Measurements from ENCODE around the gene MEGF11. TPM values are rescaled to one million over a fixed set of nuclear protein-coding genes. Genes with fewer than 3 reads are reported as not detected.

Gene MEGF11
- total RNA-seq, 3 donors from 2014 or later = not detected

DNA sequence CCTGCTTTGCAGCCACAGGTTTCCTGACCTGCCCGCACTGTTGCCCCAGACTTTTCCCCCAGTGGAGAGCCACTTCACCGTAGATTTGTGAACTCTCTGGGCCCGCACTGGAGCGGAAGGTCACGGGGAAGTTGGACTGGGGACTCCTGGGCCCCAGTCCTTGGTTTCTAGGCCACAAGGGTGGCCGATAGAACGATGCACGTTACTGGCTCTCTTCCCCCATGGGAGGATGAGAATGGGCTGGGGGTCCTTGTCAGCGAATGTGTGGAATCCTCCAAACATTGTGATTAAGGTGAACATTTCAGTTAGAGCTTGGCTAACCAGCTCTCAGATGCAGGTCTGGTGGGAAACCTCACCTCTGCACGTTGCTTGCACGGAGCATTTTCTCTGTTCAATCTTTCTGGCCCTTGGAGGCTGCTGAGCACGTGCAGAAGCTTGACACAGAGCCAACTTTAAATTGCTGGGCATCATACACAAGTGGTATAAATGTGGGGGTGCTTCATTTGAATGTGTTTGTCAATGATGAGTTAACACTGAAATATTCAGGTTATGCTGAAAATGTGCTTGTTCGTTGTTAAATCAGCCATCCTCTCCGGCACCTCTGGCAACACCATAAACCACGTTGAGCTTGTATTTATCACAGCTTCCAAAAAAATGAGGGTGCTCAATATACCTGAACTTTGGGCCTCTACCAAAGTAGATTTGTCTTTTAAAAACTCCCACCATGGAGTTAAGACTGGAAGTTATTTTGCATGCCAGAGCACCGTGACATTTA is 40.8 kb upstream of the MEGF11 start:
- no peak for DNase-seq (ENCODE audit: low spot score in 2 of 2)
- H3K4me1 ChIP-seq = peaks cover 0 to 7% of the 10 kb centered on the region in 2 donors
- H3K4me3 ChIP-seq = peak overlapping the region; percentile 65 to 91 (median 76)
- peak overlapping the region; percentile 90 to 94 for H3K27ac ChIP-seq
- no peaks in the 10 kb centered on the region for H3K9me3 ChIP-seq
- H3K27me3 ChIP-seq = no peaks in the 10 kb centered on the region
- no peak for TF ChIP-seq POLR2AphosphoS5 (IDR thresholded peaks at IDR 0.05)
- TF ChIP-seq, protein P1, sequence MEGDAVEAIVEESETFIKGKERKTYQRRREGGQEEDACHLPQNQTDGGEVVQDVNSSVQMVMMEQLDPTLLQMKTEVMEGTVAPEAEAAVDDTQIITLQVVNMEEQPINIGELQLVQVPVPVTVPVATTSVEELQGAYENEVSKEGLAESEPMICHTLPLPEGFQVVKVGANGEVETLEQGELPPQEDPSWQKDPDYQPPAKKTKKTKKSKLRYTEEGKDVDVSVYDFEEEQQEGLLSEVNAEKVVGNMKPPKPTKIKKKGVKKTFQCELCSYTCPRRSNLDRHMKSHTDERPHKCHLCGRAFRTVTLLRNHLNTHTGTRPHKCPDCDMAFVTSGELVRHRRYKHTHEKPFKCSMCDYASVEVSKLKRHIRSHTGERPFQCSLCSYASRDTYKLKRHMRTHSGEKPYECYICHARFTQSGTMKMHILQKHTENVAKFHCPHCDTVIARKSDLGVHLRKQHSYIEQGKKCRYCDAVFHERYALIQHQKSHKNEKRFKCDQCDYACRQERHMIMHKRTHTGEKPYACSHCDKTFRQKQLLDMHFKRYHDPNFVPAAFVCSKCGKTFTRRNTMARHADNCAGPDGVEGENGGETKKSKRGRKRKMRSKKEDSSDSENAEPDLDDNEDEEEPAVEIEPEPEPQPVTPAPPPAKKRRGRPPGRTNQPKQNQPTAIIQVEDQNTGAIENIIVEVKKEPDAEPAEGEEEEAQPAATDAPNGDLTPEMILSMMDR (IDR thresholded peaks at IDR 0.05) = no peak
- TF ChIP-seq POLR2A (IDR thresholded peaks at IDR 0.05) = no peak
- intact Hi-C loops (cut with DNase I; ENCODE audit: low total_unique reads) = no loop called here
- no peaks in the 10 kb centered on the region for H3K36me3 ChIP-seq

GRCh38 chr15:66293419-66294156 is 40.0 kb upstream of the MEGF11 start, which contains the start of gene DIS3L:
DIS3L (plus strand) TSS chr15:66293568; CDS start chr15:66293597, 29 bp downstream.
- H3K27ac ChIP-seq = peak within 1 kb of the TSS; percentile 90 to 94
- peak within 1 kb of the TSS; percentile 65 to 91 (median 76) for H3K4me3 ChIP-seq
- H3K4me1 ChIP-seq = peaks cover 0 to 7% of the 10 kb centered on the region in 2 donors
- intact Hi-C loops (cut with DNase I; ENCODE audit: low total_unique reads) = no loop called here
- no peak for DNase-seq (ENCODE audit: low spot score in 2 of 2)
- no peaks in the 10 kb centered on the region for H3K9me3 ChIP-seq
- TF ChIP-seq POLR2AphosphoS5 (IDR thresholded peaks at IDR 0.05) = no peak
- TF ChIP-seq, protein P1 (IDR thresholded peaks at IDR 0.05) = no peak
- TF ChIP-seq POLR2A (IDR thresholded peaks at IDR 0.05) = no peak
- H3K27me3 ChIP-seq = no peaks in the 10 kb centered on the region
- no peaks in the 10 kb centered on the region for H3K36me3 ChIP-seq

- intact Hi-C loops (cut with DNase I; ENCODE audit: low total_unique reads) = no loop called here
Measured at GRCh38 chr15:66292571-66293418, 39.2 kb upstream of the MEGF11 start.

GRCh38 chr15:66291816-66292570 is 38.4 kb upstream of the MEGF11 start:
- intact Hi-C loops (cut with DNase I; ENCODE audit: low total_unique reads) = no loop called here
- no peak overlapping the region for H3K27ac ChIP-seq
- no peaks in the 10 kb centered on the region for H3K36me3 ChIP-seq
- H3K27me3 ChIP-seq = no peaks in the 10 kb centered on the region
- H3K4me3 ChIP-seq = no peak overlapping the region
- H3K9me3 ChIP-seq = no peaks in the 10 kb centered on the region
- H3K4me1 ChIP-seq = peaks cover 0 to 7% of the 10 kb centered on the region in 2 donors
- no peak for TF ChIP-seq POLR2A (IDR thresholded peaks at IDR 0.05)
- TF ChIP-seq, protein P1 (IDR thresholded peaks at IDR 0.05) = no peak
- no peak for TF ChIP-seq POLR2AphosphoS5 (IDR thresholded peaks at IDR 0.05)
- no peak for DNase-seq (ENCODE audit: low spot score in 2 of 2)

More at GRCh38 chr15:66292571-66293418, 39.2 kb upstream of the MEGF11 start:
- Histone ChIP-seq H3K4me1 (peaks cover 0 to 7% of the 10 kb centered on the region in 2 donors), H3K36me3 (no peaks in the 10 kb centered on the region), H3K9me3 (no peaks in the 10 kb centered on the region), H3K4me3 (peak overlapping the region; percentile 65 to 91 (median 76)), H3K27ac (peak overlapping the region; percentile 90 to 94), H3K27me3 (no peaks in the 10 kb centered on the region)
- DNase-seq (ENCODE audit: low spot score in 2 of 2) = no peak
- TF ChIP-seq POLR2AphosphoS5 (IDR thresholded peaks at IDR 0.05) = no peak
- TF ChIP-seq, protein P1 (IDR thresholded peaks at IDR 0.05) = no peak
- no peak for TF ChIP-seq POLR2A (IDR thresholded peaks at IDR 0.05)

All from breast epithelium (tissue), 4 donors.